GDM1 (cell line): ENCODE data around the gene SP3.
A peak's percentile ranks its signal among the peaks of the same experiment; 100 is the strongest.

Source experiments
- DNase-seq: peaks from one replicate; lab custom pipeline; 2025; lab: John Stamatoyannopoulos, UW

SP3 gene

GRCh38 chr2:173966274-173967098 is 1.3 kb upstream of the SP3 start:
- DNase-seq, result no peak

- peak; percentile 84 for DNase-seq
These were observed 405 bp downstream of the SP3 start for GRCh38 chr2:173964565-173965371.

- DNase-seq, result peak; percentile 91
These were observed 1.2 kb downstream of the SP3 start for GRCh38 chr2:173963817-173964564.

- DNase-seq, result peak; percentile 45
These were observed 1.8 kb downstream of the SP3 start for GRCh38 chr2:173963323-173963816.

GRCh38 chr2:173962583-173963110 is 2.5 kb downstream of the SP3 start:
- no peak for DNase-seq

- no peak for DNase-seq
These were observed 3.1 kb downstream of the SP3 start for GRCh38 chr2:173962031-173962430.

GRCh38 chr2:173961346-173961705 is 3.8 kb downstream of the SP3 start:
- DNase-seq, result no peak

- DNase-seq, result no peak
These were observed 5.3 kb downstream of the SP3 start for GRCh38 chr2:173959909-173960308.

DNA sequence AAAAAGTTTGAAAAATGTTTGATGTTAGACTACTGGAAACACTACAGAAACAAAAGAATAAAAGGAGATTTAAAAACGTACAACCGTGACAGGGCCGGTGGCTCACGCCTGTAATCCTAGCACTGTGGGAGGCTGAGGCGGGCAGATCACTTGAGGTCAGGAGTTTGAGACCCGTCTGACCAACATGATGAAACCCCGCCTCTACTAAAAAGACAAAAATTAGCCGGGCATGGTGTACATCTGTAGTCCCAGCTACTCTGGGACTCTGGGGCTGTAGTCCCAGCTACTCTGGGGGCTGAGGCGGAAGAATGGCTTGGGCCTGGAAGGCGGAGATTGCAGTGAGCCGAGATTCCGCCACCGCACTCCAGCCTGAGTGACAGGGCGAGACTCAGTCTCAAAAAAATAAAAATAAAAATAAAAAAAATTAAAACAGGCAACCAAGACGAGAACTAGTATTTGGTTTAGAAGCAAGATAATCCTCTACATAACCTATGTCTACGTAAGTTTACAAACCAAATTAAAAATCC is 5.8 kb downstream of the SP3 start:
- no peak for DNase-seq

DNA sequence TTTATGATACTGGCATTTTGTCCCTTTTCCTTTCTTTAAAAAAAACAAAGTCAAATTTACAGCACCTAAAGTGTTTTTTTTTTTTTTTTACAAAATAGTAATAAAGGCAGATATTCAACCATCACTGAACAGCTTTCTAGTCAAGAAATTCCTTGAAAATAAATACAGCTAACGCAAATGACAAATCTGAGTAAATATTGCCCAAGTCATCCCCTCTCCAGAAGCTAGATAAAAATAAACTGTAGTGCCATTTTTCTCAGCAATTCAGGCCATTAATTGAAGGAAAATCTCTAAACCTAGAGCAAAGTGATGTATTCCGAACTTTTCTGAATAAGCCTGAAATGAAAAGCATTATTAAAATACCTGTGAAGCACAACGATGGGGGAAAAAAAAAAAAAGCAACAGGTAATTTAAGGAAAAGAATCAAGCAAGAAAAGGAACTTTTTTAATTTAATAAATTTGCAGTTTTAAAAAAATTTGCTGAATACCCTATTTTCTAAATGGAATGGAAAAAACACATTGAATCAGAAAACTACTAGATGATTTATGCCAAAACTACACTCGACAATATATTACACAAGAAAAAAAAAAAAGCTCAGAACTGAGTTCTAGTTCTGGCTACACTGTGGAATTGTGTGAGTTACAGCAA is 6.9 kb downstream of the SP3 start:
- DNase-seq, result no peak

GRCh38 chr2:173957517-173957916 is 7.7 kb downstream of the SP3 start:
- DNase-seq, result no peak

GRCh38 chr2:173956454-173956853 is 8.7 kb downstream of the SP3 start:
- no peak for DNase-seq

DNA sequence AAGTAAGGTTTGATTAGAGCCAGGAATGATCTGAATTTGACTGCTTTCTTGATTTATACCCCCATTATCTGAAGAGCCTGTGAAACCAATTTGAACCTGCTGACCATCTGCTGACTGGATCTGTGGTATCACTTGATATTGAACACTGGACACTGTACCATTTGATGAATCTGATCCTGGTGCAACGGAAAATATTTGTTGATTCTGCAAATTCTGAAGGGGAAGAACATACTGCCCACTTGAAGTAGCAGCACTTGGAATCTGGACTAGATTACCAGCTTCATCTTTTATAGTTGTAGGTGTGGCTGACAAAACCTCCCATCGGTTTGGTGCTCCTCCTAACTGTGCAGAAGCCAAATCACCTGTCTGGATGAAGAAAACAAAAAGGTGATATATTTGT is 9.3 kb downstream of the SP3 start:
- DNase-seq, result no peak

- DNase-seq, result no peak
These were observed 10.2 kb downstream of the SP3 start for GRCh38 chr2:173955004-173955403.

GRCh38 chr2:173953047-173953424 is 12.1 kb downstream of the SP3 start:
- no peak for DNase-seq

DNA sequence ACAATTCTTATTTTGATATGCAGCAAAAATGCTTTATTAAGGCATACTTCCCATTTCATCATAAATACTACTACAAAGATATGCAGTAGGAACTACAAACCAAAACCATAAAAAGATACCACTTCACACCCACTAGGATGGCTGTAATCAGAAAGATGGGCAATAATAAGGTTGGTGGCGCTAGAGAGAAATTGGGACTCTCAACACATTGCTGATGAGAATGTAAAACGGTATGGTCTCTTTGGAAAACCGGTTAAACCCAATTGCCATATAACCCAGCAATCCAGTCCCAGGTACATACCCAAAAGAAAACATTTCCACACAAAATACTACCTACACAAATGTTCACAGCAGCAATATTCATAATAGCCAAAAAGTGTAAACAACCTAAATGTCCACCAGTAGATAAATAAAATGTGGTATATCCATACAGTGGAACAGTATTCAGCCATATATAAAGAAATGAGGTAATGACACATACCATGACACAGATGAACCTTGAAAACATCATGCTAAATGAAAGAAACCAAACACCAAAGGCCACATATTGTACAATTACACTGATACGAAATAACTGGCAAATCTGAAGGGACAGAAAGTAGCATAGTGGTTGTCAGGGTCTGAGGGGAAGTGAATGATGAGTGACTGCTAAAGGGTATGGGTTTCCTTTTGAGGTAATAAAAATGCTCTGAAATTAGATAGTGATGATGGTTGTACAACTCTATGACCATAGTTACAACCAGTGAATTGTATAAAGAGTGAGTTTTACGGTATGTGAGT is 12.7 kb downstream of the SP3 start:
- DNase-seq, result no peak

GRCh38 chr2:173948842-173949241 is 16.3 kb downstream of the SP3 start:
- no peak for DNase-seq

DNA sequence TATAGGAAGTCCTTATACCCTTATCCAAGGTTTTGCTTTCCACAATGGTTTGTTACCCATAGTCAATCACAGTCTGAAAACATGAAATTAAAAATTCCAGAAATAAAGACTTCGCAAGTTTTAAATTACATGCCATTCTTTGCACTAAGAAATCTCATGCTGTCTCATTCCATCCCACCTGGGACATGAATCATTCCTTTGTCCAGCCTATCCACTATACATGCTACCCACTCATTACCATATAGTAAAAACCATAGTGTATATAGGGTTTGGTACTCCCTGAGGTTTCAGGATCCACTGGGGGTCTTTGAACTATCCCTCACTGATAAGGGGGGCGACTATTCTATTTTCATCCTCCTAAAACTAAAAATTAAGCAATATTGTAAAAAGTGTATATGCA is 17.0 kb downstream of the SP3 start:
- no peak for DNase-seq

DNA sequence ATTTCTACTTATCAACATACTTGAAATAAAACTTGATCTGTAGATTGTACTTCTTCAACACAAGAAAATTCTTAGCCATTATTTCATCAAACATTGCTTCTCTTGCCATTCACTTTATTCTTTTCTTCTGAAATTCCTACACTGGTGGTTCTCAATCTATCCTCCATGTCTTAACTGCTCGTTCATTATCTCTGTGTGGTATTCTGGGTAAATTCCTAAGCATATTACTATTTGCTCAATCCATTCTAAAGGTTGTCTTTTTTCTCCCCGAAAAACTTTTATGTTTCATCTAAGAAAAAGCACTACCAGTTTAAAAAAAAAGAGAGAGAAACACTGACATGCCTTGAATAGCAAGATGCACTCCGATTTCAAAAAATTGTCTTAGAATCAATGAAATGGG is 18.0 kb downstream of the SP3 start:
- DNase-seq, result no peak

DNA sequence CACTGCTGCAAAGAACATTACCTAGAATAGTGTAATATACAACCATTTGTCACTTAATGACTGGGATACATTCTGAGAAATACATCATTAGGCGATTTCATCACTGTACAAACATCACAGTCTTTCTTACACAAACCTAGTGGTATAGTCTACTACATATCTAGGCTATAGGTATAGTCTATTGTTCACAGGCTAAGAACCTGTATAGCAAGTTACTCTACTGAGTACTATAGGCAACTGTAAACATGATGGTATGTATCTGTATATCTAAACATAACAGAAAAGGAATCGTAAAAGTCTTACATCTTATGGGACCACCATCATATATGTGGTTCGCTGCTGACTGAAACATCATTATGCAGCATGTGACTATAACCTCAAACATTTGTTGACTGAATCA is 21.4 kb downstream of the SP3 start:
- DNase-seq, result no peak
